Right lobe of liver (tissue), 4 donors: ENCODE results near the gene PLLP.
A peak's percentile ranks its signal among the peaks of the same experiment; 100 is the strongest.

Experiments used
- CTCF ChIP-seq, 4 donors: fragments of 200-600 bp in 3 of 4; fragments of 450-650 bp in 1 of 4; IDR thresholded peaks; one replicate each; pipeline versions ENCODE4 v1.5.1 to v1.8.0; 2016 to 2022; ENCODE audit warnings: antibody characterized with exemption in 4 of 4, mild to moderate bottlenecking in 2 of 4
- POLR2A ChIP-seq: fragments of 450-650 bp; IDR thresholded peaks from one replicate; pipeline ENCODE4 v1.6.1; 2017; ENCODE audit warnings: antibody characterized with exemption, mild to moderate bottlenecking
- donor health status: DM: no; HTN: no; CAD: no.
- donor health status: DM: no; HTN: no; CAD: no.
- donor health status: DM: no; HTN: yes; CAD: no.

GRCh38 chr16:57252148-57252721, 32.2 kb downstream of the PLLP start:
- TF ChIP-seq CTCF (IDR thresholded peaks at IDR 0.05) = no peak
- TF ChIP-seq POLR2A = peak; percentile 69
